HUES48 (cell line): ENCODE results near the gene DCUN1D2.

Experiments used
- H3K27ac ChIP-seq: one replicate; pipeline ENCODE4 v1.7.0; 2013; ENCODE audit warnings: low read depth, low read length, inconsistent platforms
- H3K27me3 ChIP-seq: 2 replicates; pipeline ENCODE4 v1.6.1; 2013; ENCODE audit warnings: mild to moderate bottlenecking, low read length; ENCODE audit not compliant: control insufficient read depth, insufficient read depth
- H3K36me3 ChIP-seq: 2 replicates; pipeline ENCODE4 v1.6.1; 2013; ENCODE audit warnings: low read length; ENCODE audit not compliant: control insufficient read depth, insufficient read depth
- H3K4me1 ChIP-seq: 2 replicates; pipeline ENCODE4 v1.6.1; 2013; ENCODE audit warnings: mild to moderate bottlenecking, low read length; ENCODE audit not compliant: control insufficient read depth, insufficient read depth
- H3K4me3 ChIP-seq: 2 replicates; pipeline ENCODE4 v1.5.1; 2013; ENCODE audit warnings: mild to moderate bottlenecking, low read depth, low read length
- H3K9ac ChIP-seq: 2 replicates; pipeline ENCODE4 v1.6.1; 2013; ENCODE audit warnings: mild to moderate bottlenecking, low read depth, low read length, moderate library complexity
- H3K9me3 ChIP-seq: 2 replicates; pipeline ENCODE4 v1.6.1; 2013; ENCODE audit warnings: low read length; ENCODE audit not compliant: control insufficient read depth, insufficient read depth

Gene DCUN1D2

GRCh38 chr13:113420833-113421600, 69.5 kb downstream of the DCUN1D2 start:
- no peaks in the 10 kb centered on the region for H3K9me3 ChIP-seq
- H3K9ac ChIP-seq: no peak overlapping the region
- H3K36me3 ChIP-seq: no peaks in the 10 kb centered on the region
- no peak overlapping the region for H3K27ac ChIP-seq
- H3K27me3 ChIP-seq: no peaks in the 10 kb centered on the region
- no peak overlapping the region for H3K4me3 ChIP-seq
- peaks cover 2% of the 10 kb centered on the region; the same call in 1 of the 2 replicates for H3K4me1 ChIP-seq

- H3K36me3 ChIP-seq: no peaks in the 10 kb centered on the region
- no peaks in the 10 kb centered on the region for H3K27me3 ChIP-seq
- H3K27ac ChIP-seq: no peak overlapping the region
- no peak overlapping the region for H3K4me3 ChIP-seq
- H3K9ac ChIP-seq: no peak overlapping the region
- peaks cover 2% of the 10 kb centered on the region; the same call in 1 of the 2 replicates for H3K4me1 ChIP-seq
- H3K9me3 ChIP-seq: no peaks in the 10 kb centered on the region
These were observed 70.3 kb downstream of the DCUN1D2 start for GRCh38 chr13:113420232-113420631.

GRCh38 chr13:113419531-113420193, 70.8 kb downstream of the DCUN1D2 start:
- H3K36me3 ChIP-seq: no peaks in the 10 kb centered on the region
- no peak overlapping the region for H3K9ac ChIP-seq
- H3K4me1 ChIP-seq: peaks cover 2% of the 10 kb centered on the region; the same call in 1 of the 2 replicates
- H3K27ac ChIP-seq: no peak overlapping the region
- no peaks in the 10 kb centered on the region for H3K9me3 ChIP-seq
- H3K4me3 ChIP-seq: no peak overlapping the region
- H3K27me3 ChIP-seq: no peaks in the 10 kb centered on the region

- Histone ChIP-seq H3K4me1 (peaks cover 2% of the 10 kb centered on the region; the same call in 1 of the 2 replicates), H3K27me3 (no peaks in the 10 kb centered on the region), H3K27ac (no peak overlapping the region), H3K9ac (no peak overlapping the region), H3K36me3 (no peaks in the 10 kb centered on the region), H3K9me3 (no peaks in the 10 kb centered on the region), H3K4me3 (no peak overlapping the region)
These were observed 71.8 kb downstream of the DCUN1D2 start for GRCh38 chr13:113418722-113419049.

GRCh38 chr13:113417836-113418721, 72.4 kb downstream of the DCUN1D2 start:
- peaks cover 2% of the 10 kb centered on the region; the same call in 1 of the 2 replicates for H3K4me1 ChIP-seq
- no peaks in the 10 kb centered on the region for H3K27me3 ChIP-seq
- no peak overlapping the region for H3K27ac ChIP-seq
- no peaks in the 10 kb centered on the region for H3K36me3 ChIP-seq
- H3K9ac ChIP-seq: no peak overlapping the region
- no peaks in the 10 kb centered on the region for H3K9me3 ChIP-seq
- no peak overlapping the region for H3K4me3 ChIP-seq

GRCh38 chr13:113417008-113417751, 73.3 kb downstream of the DCUN1D2 start:
- Histone ChIP-seq H3K4me3 (no peak overlapping the region), H3K9ac (no peak overlapping the region), H3K36me3 (no peaks in the 10 kb centered on the region), H3K27ac (no peak overlapping the region), H3K4me1 (peaks cover 2% of the 10 kb centered on the region; the same call in 1 of the 2 replicates), H3K9me3 (no peaks in the 10 kb centered on the region), H3K27me3 (no peaks in the 10 kb centered on the region)

- Histone ChIP-seq H3K27me3 (no peaks in the 10 kb centered on the region), H3K9me3 (no peaks in the 10 kb centered on the region), H3K9ac (no peak overlapping the region), H3K27ac (no peak overlapping the region), H3K4me1 (no peaks in the 10 kb centered on the region), H3K36me3 (no peaks in the 10 kb centered on the region), H3K4me3 (no peak overlapping the region)
These were observed 74.7 kb downstream of the DCUN1D2 start for GRCh38 chr13:113415825-113416224.

- Histone ChIP-seq H3K36me3 (no peaks in the 10 kb centered on the region), H3K9ac (no peak overlapping the region), H3K27ac (no peak overlapping the region), H3K27me3 (no peaks in the 10 kb centered on the region), H3K4me3 (no peak overlapping the region), H3K4me1 (no peaks in the 10 kb centered on the region), H3K9me3 (no peaks in the 10 kb centered on the region)
These were observed 75.5 kb downstream of the DCUN1D2 start for GRCh38 chr13:113415032-113415431.

- Histone ChIP-seq H3K9ac (no peak overlapping the region), H3K27ac (no peak overlapping the region), H3K4me1 (no peaks in the 10 kb centered on the region), H3K27me3 (no peaks in the 10 kb centered on the region), H3K36me3 (no peaks in the 10 kb centered on the region), H3K4me3 (no peak overlapping the region), H3K9me3 (no peaks in the 10 kb centered on the region)
These were observed 76.2 kb downstream of the DCUN1D2 start for GRCh38 chr13:113414335-113414734.

- Histone ChIP-seq H3K4me3 (no peak overlapping the region), H3K9me3 (no peaks in the 10 kb centered on the region), H3K27ac (no peak overlapping the region), H3K36me3 (no peaks in the 10 kb centered on the region), H3K9ac (no peak overlapping the region), H3K27me3 (no peaks in the 10 kb centered on the region), H3K4me1 (no peaks in the 10 kb centered on the region)
These were observed 76.6 kb downstream of the DCUN1D2 start for GRCh38 chr13:113413898-113414282.
